SKM-1 (cell line): ENCODE data around the gene SORL1-AS1.
A peak's percentile ranks its signal among the peaks of the same experiment; 100 is the strongest.

Experiments
- DNase-seq: peaks from one replicate; lab custom pipeline; 2025; ENCODE audit not compliant: unreplicated experiment; lab: John Stamatoyannopoulos, UW

Gene SORL1-AS1

DNA sequence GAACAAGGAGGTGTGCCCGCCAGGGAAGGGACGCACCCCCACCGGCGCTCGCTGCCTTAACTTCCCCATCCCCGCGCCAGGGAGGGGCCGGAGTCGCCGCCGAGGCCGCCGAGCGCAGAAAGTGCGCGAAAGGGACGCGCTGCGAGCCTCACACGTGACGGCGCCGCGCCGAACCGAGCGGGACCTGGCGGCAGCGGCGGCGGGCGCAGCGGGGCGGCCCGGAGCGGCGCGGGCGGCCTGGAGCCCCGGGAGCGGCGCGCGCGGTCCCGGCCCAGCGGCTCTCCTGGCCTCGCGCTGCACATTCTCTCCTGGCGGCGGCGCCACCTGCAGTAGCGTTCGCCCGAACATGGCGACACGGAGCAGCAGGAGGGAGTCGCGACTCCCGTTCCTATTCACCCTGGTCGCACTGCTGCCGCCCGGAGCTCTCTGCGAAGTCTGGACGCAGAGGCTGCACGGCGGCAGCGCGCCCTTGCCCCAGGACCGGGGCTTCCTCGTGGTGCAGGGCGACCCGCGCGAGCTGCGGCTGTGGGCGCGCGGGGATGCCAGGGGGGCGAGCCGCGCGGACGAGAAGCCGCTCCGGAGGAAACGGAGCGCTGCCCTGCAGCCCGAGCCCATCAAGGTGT is 670 bp downstream of the SORL1-AS1 start, which contains the start of gene SORL1:
TSS of gene SORL1 (plus strand) at position 329 of the 623 bp plus-strand sequence. CDS start at position 347, 18 bp downstream.
- DNase-seq, result no peak

DNA sequence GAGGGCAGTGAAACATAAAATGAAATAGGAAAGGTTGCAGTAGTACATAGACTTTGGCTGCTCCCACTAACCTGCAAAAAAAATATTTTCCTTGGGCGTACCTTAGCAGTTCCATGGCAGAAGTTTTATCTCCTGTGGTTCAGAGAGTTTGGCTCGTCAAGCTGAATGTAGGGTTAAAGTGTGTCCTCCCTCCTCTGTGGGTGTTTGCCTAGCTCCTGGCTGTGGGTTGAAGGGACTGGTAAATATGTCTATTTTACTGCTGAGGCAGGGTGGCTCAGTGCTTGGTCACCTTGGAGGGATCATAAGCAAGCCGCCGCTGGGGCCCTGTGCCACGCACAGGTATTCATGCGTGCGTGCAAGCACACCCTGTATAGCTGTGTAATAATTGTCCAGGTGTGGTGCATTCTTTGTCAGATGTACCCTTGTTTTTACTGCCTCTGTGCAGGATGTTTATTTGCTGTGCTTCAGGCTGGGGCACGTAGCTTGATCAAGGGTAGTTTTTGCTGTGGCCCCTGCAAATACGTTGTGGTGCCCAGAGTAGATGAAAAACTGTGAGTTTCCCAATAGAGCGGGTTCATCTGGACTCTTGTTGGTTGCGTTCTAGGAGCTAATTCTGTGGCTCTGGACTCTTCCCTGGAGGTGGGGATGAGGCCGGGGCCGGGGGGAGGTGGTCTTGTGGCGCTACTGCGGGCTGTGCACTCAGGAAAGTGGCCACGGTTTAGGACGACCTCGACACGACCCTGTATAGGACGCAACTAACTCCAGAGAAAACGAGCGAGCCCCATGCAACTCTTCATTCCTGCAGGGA is 1.4 kb downstream of the SORL1-AS1 start:
- no peak for DNase-seq

DNA sequence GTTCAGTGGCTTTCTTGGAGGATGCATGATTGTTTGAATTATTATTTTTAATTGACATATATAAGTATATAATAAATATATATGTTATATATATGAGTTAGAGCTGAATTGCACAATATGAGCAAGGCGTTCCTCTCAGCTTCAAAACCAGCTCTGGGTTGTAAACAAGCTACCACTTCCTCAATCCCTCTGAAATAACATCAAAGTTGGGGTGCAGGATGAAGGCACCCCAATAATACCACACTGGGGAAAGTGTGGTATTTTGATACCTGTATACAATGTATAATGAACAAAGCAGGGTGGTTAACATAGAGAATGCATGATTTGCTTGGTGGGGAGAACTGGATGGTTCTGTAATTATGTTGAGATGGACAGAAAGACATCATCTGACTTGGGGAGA is 2.4 kb downstream of the SORL1-AS1 start:
- no peak for DNase-seq

DNA sequence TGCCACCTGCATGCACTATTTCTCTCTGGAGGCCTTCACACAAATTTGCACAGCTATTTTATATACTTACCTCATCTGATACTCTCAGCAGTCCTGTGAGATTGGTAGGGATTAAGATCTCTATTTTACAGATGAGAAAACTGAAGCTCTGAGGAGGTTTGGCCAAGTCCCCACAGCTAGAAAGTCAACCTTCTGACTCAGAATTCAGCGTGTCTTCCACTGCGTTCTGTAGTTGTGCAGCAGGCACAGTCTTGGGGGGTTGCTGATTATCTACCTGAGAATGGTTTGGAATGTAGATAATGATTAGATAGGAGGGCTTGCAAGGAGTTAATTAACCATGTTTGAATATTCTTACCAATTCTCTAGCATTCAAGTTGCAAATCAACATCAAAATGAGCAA is 3.1 kb downstream of the SORL1-AS1 start:
- DNase-seq, result no peak

DNA sequence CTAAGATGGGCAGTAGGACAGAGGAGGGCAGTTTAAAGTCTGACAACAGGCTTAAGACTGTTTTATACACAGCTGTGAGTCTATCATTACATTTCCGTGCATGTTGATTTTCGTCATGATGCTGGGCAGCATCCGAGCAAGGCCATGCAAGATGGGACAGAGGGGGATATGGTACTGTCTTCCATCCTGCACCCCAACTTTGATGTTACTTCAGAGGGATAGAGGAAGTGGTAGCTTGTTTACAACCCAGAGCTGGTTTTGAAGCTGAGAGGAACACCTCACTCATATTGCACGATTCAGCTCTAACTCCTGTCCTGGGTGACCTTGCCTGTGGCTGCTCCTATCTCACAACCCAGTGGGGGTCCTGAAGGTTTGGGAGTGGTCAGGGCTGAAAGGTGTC is 3.6 kb downstream of the SORL1-AS1 start:
- no peak for DNase-seq

DNA sequence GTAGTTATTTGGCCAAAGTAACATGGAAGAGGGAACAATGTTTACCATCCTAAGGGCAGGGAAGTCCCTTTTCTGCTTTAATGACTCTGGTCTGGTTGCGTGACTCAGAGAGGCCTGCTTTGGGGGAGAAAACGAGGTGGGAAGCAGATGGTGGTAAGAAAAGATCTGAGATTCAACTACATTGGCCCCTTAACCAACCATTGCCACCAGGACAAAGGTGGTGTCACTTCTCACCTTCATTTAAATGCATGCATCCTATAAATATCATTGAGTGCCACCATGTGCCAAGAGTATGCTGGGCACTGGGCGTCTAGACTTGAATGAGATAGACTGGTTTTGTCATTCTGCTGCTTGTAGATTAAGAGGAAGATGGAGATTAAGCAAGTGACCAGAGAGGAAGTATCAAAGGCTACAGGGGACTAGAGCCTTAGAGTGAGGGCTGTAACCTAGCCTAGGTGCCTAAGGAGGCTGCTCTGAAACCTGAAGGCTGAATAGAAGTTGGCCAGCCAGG is 4.3 kb downstream of the SORL1-AS1 start:
- peak; percentile 27 for DNase-seq

DNA sequence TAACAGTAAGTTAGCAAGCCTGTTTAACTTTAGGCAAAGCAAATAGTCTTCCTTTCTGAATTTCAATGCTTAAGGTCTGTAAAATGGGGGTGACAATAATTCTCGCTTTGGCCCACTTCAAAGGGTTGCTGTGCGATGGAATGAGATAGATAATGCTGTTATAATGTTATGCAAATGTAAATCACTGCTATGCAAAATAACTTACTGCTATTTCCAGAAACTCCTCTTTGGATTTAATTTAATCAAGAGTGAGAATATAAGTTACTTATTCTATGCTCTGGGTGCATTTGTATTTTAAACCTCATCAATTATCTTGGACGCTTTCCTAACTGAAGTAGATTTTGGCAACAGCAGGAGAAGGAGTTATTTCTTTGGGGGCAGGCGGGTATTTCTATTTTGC is 4.8 kb downstream of the SORL1-AS1 start:
- DNase-seq, result no peak

DNA sequence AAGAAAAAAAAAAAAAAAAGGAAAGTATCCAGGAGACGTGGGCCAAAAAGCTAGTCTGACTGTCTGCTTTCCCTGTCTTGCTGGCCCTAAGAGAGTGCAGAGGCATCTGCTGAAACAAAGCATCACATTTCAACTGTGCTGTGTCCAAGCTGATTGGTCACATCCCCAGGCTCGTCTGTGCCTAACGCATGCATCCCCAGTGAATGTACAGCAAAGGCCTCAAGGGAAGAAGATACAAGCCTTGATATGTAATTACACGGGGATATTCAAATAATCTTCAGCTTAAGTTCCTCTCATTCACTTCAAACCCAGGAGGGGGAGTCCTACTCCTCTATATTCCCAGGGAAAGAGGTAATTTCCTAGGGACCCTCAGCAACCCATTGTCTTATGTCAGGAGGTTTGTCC is 6.0 kb downstream of the SORL1-AS1 start:
- no peak for DNase-seq

DNA sequence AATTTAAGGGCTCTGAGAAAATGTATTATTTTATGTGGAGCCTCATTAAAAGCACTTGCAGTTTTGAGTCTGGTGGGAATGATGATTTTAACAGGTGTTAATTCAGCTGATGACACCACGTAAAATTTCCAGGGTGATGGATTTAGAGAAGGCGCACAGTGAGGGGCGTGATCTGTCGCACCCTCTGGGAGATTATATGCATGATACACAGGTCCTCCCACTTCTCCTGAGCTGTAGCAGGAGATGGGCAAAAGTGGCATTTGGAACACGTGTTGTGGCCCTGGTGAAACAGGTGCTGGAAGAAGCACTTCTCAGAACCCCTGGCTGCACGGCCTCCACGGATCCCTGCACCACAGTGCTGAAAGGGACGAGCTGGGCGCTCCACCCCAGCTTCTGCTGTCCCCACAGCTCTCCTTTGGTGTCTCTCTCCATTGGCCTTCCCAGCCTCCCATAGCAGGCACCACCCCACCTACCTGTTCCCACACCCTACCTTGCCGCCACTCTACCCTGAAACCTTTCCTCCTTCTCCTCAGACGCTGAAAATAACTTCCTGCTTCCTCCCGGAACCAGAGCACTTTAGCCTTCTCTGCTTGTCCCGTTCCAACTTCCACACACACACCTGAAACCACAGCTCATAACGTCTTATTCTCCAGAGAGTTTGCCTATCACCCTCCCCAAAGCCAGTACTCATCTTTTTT is 7.5 kb downstream of the SORL1-AS1 start:
- DNase-seq, result no peak

DNA sequence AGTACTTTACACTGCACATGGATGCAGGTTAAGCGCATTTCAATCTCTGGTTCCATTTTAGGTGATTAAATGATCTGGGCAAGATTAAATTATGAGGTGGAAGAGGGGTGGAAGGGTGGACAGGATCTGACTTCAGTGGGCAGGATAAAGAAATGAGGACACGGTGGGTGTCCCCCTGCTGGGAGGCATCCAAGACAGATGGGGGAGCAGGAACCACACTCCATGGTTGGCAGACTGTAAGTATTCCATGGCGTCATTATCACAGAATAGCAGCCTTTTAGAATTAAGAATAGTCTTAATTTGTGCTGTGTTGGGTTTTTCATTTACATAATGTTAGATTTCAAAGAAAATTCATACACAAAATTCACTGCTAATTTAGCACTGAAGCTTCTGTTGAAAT is 8.2 kb downstream of the SORL1-AS1 start:
- DNase-seq, result no peak

DNA sequence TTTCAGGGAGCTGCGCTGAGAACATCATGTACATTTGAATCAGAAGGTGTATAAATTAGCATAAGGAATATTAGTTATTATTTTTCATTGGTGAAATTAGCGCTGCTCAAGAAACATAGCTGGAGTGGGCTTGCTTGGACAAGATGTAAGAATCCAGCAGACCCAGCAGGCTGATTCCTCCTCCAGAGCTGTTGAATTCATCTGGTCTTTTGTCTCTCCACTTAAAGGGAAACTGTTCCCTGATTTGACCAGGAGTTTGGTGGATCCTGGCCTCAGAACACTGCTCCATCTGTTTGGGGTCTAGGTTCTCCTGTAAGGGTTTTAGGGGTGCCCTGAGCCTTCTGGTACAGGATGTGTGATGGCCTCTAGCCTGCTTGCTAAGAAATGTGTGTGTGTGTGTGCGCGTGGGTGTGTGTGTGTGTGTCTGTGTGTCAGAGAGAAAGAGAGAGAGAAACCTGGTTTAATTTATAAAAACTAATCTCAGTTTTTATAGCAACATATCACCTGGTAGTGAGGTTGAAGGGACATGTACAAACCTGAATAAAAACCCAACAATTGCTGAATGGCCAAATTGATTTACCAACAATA is 9.0 kb downstream of the SORL1-AS1 start:
- no peak for DNase-seq

DNA sequence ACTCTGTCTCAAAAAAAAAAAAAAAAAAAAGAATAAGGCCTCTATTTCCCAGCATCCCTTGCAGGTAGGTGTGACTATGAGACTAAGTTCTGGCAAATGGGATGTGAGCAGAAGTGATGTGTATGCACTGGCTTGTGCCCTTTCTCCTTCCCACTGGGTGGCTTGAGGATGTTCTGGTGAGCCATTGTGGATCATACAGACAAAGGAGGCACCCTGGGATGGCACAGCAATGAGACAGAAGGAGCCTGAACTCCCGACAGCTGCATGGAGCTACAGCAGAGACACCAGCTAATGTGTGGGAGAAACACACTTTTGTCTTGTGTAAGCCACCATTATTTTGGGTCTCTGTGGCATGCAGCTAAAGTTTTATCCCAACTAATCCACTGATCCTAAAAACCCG is 11.2 kb downstream of the SORL1-AS1 start:
- no peak for DNase-seq

DNA sequence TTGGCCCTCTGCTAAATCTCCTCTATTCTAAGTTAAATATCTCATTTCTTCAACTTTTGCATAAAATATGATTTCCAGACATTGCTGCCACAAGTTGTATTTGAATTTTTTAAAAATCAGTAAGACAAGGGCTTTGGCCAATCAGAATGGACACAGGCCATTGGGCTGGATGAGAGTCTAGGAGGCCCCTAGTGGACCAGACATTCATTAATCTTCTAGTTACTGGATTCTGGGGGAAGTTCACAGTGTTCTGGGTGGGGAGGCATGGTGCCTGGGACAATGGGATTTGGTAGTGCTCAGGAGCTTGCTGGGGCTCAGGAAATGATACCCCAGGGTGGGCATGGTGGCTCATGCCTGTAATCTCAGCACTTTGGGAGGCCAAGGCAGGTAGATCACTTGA is 13.0 kb downstream of the SORL1-AS1 start:
- no peak for DNase-seq

DNA sequence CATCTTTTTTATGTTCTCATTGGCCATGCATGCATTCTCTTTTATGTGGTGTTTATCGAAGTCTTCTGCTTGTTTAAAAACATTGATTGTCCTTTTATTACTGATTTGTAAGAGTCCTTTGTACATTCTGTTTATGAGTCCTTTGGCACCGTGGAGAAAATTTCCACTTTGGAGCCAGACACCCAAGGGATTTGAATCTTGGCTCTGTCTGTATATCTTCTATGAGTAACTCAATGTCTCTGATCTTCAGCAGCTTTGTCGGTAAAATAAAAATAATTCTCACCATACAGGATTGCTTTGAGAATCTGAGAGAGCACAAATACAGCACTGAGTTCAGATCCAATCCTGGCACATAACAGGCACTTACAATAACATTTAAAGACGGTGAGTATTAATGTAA is 13.4 kb downstream of the SORL1-AS1 start:
- no peak for DNase-seq

DNA sequence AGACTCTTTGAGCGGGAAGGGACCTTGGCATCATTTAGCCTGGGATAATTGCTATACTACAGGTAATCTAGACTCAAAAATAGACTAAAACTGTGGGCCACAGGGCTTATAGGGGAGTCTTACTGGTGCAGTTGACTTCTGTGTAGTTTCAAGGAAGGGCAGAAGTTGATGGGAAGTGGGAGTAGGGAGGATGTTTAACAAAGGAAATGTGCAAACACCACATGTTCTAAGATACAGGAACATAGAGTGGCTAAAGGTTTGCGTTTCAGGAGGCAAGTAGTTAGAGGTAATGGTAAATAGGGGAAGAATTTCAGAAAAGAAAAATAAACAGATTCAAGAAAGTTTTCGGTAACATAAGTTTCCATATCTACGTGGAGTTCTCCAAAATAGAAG is 15.1 kb downstream of the SORL1-AS1 start:
- DNase-seq, result no peak

DNA sequence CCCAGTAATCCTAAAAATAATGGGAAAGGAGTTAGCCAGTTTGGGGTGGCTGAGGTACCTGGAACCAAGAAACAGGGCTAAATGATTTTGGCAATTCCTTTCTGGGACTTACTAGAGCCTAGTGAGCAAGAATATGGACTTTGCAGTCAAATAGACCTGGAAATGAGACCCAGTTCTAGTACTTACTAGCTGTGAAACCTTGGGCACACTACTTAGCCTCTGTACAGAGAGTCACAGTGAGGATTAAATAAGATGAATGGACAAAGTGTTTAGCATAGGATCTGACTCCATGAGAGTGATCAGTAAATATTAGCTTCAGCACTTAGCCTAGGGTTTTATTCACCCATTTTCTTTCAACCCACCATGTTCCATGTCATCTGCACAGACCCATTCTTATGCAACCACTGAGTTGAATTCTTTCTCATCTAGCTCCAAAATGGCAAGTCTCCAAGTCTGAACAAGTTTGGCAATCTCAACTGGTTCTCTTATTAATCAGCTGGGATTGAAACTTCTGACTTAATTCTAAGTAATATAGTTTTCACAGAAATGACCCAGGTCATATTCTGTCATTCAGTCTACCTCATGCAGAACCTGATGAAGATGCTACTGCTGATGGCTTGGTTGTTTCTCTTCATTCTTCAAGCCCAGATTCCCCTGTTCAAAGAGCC is 15.6 kb downstream of the SORL1-AS1 start:
- DNase-seq, result no peak

DNA sequence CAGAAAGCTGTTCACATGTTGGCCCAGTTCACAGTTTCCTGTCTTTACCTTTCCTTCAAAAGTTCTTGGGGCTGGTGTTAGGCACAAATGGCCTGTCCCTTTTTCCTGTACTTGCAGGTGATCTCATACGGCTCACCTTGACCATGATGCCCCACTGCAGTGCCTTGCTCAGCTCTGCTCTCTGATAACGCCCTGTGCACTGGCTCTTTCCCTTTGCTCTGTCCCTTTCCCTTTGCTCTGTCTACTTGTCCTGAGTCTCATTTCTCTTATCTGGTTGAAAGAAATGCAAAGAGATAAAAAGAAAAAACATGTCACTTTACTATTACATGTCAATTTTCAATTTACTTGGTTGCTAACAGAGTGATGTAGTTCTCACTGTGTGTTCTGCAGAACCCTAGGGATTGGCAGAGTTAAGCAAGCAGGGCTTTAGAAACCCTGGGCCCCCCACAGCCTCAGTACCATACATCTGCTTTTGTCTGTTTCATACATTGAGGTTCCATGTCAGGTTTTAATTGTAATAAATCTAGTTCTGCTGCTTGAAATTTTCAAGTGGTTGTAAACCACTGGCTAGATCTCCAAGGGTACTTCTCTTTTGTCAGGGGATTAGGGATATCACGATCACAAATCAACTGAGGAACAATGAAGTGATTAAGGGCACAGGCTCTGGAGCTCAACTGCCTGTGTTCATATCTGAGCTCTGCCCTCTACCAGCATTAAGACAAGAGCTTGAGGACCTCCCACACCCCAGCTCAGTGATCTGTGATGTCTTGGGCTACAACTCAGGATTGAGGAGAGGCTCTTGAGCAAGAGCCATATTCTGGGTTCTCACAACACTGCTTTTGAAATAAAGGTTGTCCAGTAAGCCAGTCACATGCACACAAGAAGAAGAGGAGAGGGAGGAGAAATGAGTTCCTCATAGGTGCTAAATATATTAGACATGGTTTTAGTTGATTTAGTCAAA is 16.9 kb downstream of the SORL1-AS1 start:
- DNase-seq, result no peak

DNA sequence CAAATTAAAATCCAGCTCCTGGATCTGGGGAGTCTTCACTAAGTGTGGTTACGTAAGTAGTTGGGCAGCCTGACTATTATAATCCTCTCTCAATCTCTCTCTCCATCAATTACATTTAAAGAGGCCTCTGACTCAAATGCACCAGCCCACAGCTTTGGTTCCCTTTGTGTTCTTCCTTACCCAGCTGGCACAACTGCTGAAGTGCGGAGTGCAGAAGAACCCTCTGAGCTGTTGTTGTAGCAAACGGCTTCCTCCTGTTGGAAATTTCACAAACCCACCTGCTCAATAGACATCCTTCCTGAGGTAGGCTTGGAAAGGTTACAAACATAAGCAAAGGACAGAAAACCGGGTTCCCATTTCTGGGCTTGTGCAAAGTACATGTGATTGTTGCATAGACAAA is 17.6 kb downstream of the SORL1-AS1 start:
- no peak for DNase-seq

DNA sequence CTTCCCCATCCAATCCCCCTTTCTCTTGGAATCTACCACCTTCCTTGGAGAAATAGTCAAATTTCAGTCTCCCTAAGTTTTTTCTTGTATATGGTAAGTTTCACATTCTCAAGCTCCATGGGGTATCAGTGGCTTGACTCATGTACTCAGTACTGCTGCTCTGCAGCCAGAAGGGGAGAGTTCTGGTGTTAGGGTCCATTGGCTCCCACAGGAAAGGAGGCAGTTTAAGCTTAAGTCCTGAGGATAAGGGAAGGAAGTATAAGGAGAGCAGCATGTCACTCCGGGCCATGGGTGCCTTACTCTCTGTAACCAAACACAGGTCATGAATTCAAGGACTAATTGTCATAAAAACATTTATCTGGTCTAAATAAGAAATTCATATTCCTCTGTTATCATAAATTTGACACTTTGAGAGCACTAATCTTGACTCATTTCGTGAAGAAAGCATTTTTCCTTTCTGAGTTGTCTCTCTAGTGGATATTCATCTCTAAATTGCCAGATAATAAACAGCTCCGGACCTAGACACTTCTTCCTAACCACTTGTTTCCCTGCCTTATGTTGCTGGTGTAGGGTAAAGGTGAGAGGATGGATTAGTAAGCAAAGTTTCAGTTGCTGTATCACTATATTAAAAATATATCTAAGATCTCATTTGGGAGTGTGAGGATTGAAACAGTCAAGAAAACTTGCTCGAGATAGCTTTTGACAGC is 20.8 kb downstream of the SORL1-AS1 start:
- DNase-seq, result no peak
